ENCODE results near the gene RERG. TPM values are rescaled to one million over a fixed set of nuclear protein-coding genes. Genes with fewer than 3 reads are reported as not detected.

Gene RERG
- total RNA-seq, 1 experiment from 2014 or later = not detected

DNA sequence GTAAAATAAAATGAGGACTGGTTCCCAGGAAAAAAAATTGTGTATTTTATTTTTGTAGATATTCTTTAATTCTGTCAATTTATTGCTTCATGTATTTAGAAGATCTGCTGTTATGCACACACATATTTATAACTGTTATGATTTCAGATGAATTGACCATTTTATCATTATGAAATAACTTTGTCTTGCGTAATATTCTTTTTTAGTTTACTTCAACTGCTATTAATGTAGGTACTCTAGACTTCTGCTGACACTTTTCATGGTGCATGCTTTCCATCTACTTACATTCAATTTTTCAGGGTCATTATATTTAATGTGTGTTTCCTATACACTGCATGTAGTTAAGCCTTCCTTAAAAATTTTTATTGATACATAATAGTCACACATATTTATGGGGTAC lies 162.1 kb downstream of the RERG start:
- Mint-ChIP-seq H3K27ac (ENCODE audit: unreplicated experiment) (no peak overlapping the region), H3K27me3 (ENCODE audit: insufficient read depth, unreplicated experiment) (peaks cover 30% of the 10 kb centered on the region), H3K4me3 (ENCODE audit: unreplicated experiment) (no peak overlapping the region), H3K36me3 (ENCODE audit: insufficient read depth, unreplicated experiment) (no peaks in the 10 kb centered on the region), H3K4me1 (ENCODE audit: low read depth, unreplicated experiment) (no peaks in the 10 kb centered on the region), H3K9me3 (ENCODE audit: unreplicated experiment) (no peaks in the 10 kb centered on the region)
- Histone ChIP-seq H3K36me3 (ENCODE audit: control insufficient read depth, insufficient read depth, low read length) (no peaks in the 10 kb centered on the region), H3K4me1 (no peaks in the 10 kb centered on the region), H3K4me3 (ENCODE audit: low read depth, low read length) (no peak overlapping the region), H3K9me3 (0 out of 2 replicates have a peak, but pooled peaks cover 3% of the 10 kb centered on the region), H3K27me3 (replicated peaks; ENCODE audit: control insufficient read depth, insufficient read depth, low read length) (no peaks in the 10 kb centered on the region)
- no TSS peak for BruUV-seq (replicated peaks)
- TF ChIP-seq, protein P1, sequence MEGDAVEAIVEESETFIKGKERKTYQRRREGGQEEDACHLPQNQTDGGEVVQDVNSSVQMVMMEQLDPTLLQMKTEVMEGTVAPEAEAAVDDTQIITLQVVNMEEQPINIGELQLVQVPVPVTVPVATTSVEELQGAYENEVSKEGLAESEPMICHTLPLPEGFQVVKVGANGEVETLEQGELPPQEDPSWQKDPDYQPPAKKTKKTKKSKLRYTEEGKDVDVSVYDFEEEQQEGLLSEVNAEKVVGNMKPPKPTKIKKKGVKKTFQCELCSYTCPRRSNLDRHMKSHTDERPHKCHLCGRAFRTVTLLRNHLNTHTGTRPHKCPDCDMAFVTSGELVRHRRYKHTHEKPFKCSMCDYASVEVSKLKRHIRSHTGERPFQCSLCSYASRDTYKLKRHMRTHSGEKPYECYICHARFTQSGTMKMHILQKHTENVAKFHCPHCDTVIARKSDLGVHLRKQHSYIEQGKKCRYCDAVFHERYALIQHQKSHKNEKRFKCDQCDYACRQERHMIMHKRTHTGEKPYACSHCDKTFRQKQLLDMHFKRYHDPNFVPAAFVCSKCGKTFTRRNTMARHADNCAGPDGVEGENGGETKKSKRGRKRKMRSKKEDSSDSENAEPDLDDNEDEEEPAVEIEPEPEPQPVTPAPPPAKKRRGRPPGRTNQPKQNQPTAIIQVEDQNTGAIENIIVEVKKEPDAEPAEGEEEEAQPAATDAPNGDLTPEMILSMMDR (IDR thresholded peaks at IDR 0.05; ENCODE audit: insufficient read depth in 1 of 2, low read depth in 1 of 2, low read length in 1 of 2, severe bottlenecking in 1 of 2, unreplicated experiment in 1 of 2) = no peak
- ChIA-PET POLR2A (no interaction called here), CTCF (no interaction called here)
- no peak for DNase-seq
- intact Hi-C loops (cut with micrococcal nuclease; ENCODE audit: unreplicated experiment) = no loop called here

Other genes starting within 250 kb of the RERG start
- gene PDE6H, start 248.4 kb downstream of the RERG start, total RNA-seq (2022) = not detected in 2 replicates
- gene PTPRO, start 101.1 kb upstream of the RERG start, total RNA-seq (2022) = not detected in 2 replicates

Data from Caco-2 (cell line).